ENCODE measurements around the gene GGT7. TPM values are rescaled to one million over a fixed set of nuclear protein-coding genes. Genes with fewer than 3 reads are reported as not detected.

GGT7 gene
- total RNA-seq, 1 experiment from 2014 or later = 6.5 TPM

DNA sequence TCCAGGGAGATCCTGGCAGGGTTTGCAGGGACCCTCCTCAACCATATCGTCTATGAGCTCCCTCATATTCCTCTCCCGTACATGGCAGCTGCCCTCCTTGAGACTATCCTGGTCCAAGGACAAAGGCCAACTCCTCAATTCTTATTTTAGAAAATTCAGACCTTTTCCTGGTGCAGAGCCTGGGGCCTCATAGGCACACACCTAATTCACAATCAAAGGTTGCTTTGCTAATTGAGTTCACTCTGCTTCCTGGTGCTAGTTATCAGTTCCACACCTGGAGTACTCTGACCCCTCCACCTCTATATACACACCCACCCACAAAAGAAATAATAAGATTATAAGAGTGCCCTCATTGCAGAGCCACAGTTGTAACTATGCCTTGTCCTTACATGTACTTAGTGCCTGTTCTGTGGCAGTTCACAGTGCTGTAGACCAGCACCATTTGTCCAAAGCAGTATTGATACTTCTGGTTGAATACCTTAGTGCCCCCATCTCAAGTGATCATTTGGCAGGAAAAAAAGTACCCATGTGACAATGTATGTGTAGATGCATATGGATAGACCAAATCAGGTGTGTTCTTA lies 44.2 kb upstream of the GGT7 start:
- ChIA-PET CTCF (no interaction called here), POLR2A (ENCODE audit: unreplicated experiment) (no interaction called here)
- no peak for TF ChIP-seq EZH2 (IDR thresholded peaks at IDR 0.05; ENCODE audit: low read depth)
- TF ChIP-seq, protein P1, sequence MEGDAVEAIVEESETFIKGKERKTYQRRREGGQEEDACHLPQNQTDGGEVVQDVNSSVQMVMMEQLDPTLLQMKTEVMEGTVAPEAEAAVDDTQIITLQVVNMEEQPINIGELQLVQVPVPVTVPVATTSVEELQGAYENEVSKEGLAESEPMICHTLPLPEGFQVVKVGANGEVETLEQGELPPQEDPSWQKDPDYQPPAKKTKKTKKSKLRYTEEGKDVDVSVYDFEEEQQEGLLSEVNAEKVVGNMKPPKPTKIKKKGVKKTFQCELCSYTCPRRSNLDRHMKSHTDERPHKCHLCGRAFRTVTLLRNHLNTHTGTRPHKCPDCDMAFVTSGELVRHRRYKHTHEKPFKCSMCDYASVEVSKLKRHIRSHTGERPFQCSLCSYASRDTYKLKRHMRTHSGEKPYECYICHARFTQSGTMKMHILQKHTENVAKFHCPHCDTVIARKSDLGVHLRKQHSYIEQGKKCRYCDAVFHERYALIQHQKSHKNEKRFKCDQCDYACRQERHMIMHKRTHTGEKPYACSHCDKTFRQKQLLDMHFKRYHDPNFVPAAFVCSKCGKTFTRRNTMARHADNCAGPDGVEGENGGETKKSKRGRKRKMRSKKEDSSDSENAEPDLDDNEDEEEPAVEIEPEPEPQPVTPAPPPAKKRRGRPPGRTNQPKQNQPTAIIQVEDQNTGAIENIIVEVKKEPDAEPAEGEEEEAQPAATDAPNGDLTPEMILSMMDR (conservative IDR thresholded peaks at IDR 0.05) = no peak
- H3K4me2 ChIP-seq = no peak overlapping the region
- peak overlapping the region; percentile 52; the same call in 1 of the 2 replicates for H3K27ac ChIP-seq
- H3K4me3 ChIP-seq = no peak overlapping the region
- DNase-seq = no peak
- BruUV-seq (replicated peaks) = no TSS peak
- H4K20me1 ChIP-seq (ENCODE audit: insufficient read depth) = no peaks in the 10 kb centered on the region
- H3K9me2 ChIP-seq (ENCODE audit: insufficient read depth) = no peaks in the 10 kb centered on the region
- no peaks in the 10 kb centered on the region for H3K27me3 ChIP-seq (ENCODE audit: insufficient read depth, low read depth)
- H3K79me2 ChIP-seq (ENCODE audit: low read depth) = peaks cover 11% of the 10 kb centered on the region; the same call in 1 of the 2 replicates
- peaks cover 65% of the 10 kb centered on the region for H3K36me3 ChIP-seq (ENCODE audit: low read depth)
- H3K9me3 ChIP-seq (ENCODE audit: insufficient read depth, low read depth) = no peaks in the 10 kb centered on the region
- intact Hi-C loops (cut with micrococcal nuclease; ENCODE audit: unreplicated experiment) = no loop called here
- no peak overlapping the region for H2AFZ ChIP-seq
- H3F3A ChIP-seq (ENCODE audit: insufficient read depth, low read depth) = peaks cover 44% of the 10 kb centered on the region
- H3K4me1 ChIP-seq (replicated peaks; ENCODE audit: insufficient read depth) = peaks cover 46% of the 10 kb centered on the region

DNA sequence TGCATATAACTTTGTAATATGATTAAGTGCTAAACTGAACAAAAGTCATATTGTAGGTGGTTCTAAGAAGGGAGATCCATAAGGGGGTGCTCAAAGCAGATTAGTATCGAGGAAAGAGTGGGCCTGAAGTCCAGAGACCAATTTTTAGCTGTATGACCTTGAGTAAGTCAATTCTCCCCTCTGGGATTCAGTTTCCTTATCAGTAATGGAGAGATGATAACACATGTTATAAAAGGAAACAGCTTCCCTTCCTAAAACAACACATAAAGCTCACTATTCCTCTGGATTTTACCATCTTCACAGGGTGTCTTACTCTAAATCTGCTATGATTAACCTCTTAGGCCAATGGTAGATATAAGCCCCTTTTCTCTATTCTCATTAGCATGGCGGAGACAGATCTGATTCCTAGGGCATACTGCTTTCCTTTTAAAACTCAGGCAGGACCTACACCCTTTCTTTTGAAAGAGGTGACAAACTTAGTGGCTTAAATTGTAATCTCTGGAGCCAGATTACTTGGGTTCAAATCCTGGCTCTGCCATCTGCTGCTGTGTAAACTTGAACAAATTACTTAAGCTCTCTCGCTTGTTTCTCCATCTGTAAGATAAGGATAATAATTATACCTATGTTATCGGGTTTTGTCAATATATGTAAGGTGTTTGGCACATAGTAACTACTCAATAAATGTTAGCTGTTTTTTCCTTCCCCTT lies 43.2 kb upstream of the GGT7 start:
- H3F3A ChIP-seq (ENCODE audit: insufficient read depth, low read depth) = peaks cover 34% of the 10 kb centered on the region; the same call in 1 of the 2 replicates
- peaks cover 64% of the 10 kb centered on the region for H3K36me3 ChIP-seq (ENCODE audit: low read depth)
- TF ChIP-seq, protein P1 (conservative IDR thresholded peaks at IDR 0.05) = no peak
- no peak for TF ChIP-seq EZH2 (IDR thresholded peaks at IDR 0.05; ENCODE audit: low read depth)
- no peak overlapping the region for H3K4me2 ChIP-seq
- no peaks in the 10 kb centered on the region for H3K9me3 ChIP-seq (ENCODE audit: insufficient read depth, low read depth)
- H3K9me2 ChIP-seq (ENCODE audit: insufficient read depth) = no peaks in the 10 kb centered on the region
- BruUV-seq (replicated peaks) = no TSS peak
- H3K27ac ChIP-seq = 0 out of 2 replicates have a peak overlapping the region, but pooled peaks have one; percentile 20
- intact Hi-C loops (cut with micrococcal nuclease; ENCODE audit: unreplicated experiment) = no loop called here
- no peaks in the 10 kb centered on the region for H3K27me3 ChIP-seq (ENCODE audit: insufficient read depth, low read depth)
- H4K20me1 ChIP-seq (ENCODE audit: insufficient read depth) = no peaks in the 10 kb centered on the region
- no peak for DNase-seq
- ChIA-PET POLR2A (ENCODE audit: unreplicated experiment) (no interaction called here), CTCF (interaction anchor here (0.5 to 0.6 kb wide), 2 partner anchors 9 to 213 kb away, joined by 3 read pairs; no protein-coding TSS in a partner anchor)
- no peak overlapping the region for H3K4me3 ChIP-seq
- H2AFZ ChIP-seq = no peak overlapping the region
- peaks cover 13% of the 10 kb centered on the region; the same call in 1 of the 2 replicates for H3K79me2 ChIP-seq (ENCODE audit: low read depth)
- peaks cover 37% of the 10 kb centered on the region for H3K4me1 ChIP-seq (replicated peaks; ENCODE audit: insufficient read depth)

DNA sequence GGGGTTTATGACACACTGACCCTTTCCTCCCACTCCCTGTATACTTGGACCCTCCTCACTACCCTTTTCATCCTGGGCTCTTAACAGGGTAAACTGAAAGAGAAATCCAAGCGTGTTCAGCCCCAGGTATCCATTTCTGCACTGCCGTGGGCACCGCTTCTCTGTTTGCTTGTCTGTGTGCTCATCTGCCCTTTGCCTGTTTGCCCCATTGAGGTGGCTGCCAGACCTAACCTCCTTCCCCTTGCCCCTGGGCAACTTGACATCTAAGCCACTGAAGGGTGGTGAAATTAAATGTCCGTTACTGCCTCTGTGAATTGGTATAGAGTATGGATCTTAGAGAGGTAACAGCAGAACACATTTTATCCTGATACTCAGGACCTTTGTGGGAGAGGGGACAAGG lies 42.5 kb upstream of the GGT7 start:
- no peak overlapping the region for H3K4me3 ChIP-seq
- H2AFZ ChIP-seq = no peak overlapping the region
- ChIA-PET POLR2A (ENCODE audit: unreplicated experiment) (interaction anchor here (0.6 kb wide), 1 partner anchor 11 kb away, joined by 24 read pairs; no protein-coding TSS in a partner anchor), CTCF (interaction anchor here (0.6 kb wide), 1 partner anchor 214 kb away, joined by 3 read pairs; no protein-coding TSS in a partner anchor)
- H3K4me2 ChIP-seq = no peak overlapping the region
- H3K79me2 ChIP-seq (ENCODE audit: low read depth) = peaks cover 19% of the 10 kb centered on the region
- H4K20me1 ChIP-seq (ENCODE audit: insufficient read depth) = no peaks in the 10 kb centered on the region
- no peaks in the 10 kb centered on the region for H3K9me3 ChIP-seq (ENCODE audit: insufficient read depth, low read depth)
- no TSS peak for BruUV-seq (replicated peaks)
- TF ChIP-seq, protein P1 (conservative IDR thresholded peaks at IDR 0.05) = no peak
- no peak for TF ChIP-seq EZH2 (IDR thresholded peaks at IDR 0.05; ENCODE audit: low read depth)
- H3F3A ChIP-seq (ENCODE audit: insufficient read depth, low read depth) = peaks cover 27% of the 10 kb centered on the region; the same call in 1 of the 2 replicates
- no peak overlapping the region for H3K27ac ChIP-seq
- no peaks in the 10 kb centered on the region for H3K9me2 ChIP-seq (ENCODE audit: insufficient read depth)
- DNase-seq = no peak
- intact Hi-C loops (cut with micrococcal nuclease; ENCODE audit: unreplicated experiment) = no loop called here
- no peaks in the 10 kb centered on the region for H3K27me3 ChIP-seq (ENCODE audit: insufficient read depth, low read depth)
- H3K36me3 ChIP-seq (ENCODE audit: low read depth) = peaks cover 64% of the 10 kb centered on the region
- H3K4me1 ChIP-seq (replicated peaks; ENCODE audit: insufficient read depth) = peaks cover 29% of the 10 kb centered on the region
